ENCODE results near the gene LEKR1.
"Not testable (repeated sequence)": the region's sequence is repeated elsewhere in the genome, so short reads cannot be mapped to it uniquely, and the experiment has no call there.

LEKR1 gene

DNA sequence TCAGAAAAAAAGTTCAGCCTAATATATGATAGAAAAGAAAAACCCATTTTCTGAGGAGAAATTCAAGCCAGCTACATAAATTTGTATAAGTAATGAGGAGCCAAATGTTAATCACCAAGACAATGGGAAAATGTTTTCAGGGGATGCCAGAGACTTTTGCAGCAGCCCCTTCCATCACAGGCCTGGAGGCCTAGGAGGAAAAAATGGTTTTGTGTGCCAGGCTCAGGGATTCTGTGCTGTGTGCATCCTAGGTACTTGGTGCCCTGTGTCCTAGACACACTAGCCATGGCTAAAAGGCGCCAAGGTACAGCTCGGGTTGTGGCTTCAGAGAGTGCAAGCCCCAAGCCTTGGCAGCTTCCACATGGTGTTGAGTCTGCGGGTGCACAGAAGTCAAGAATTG is 53.3 kb downstream of the LEKR1 start:
- not testable (repeated sequence) for DNase-seq (ENCODE audit: low spot score); H3K36me3 Mint-ChIP-seq (ENCODE audit: low read depth); H3K27me3 Mint-ChIP-seq (ENCODE audit: low read depth); H3K4me3 Mint-ChIP-seq; H3K27ac Mint-ChIP-seq; H3K4me1 Mint-ChIP-seq (ENCODE audit: low read depth)
- H3K9me3 Mint-ChIP-seq, result peaks cover 50% of the 10 kb centered on the region

DNA sequence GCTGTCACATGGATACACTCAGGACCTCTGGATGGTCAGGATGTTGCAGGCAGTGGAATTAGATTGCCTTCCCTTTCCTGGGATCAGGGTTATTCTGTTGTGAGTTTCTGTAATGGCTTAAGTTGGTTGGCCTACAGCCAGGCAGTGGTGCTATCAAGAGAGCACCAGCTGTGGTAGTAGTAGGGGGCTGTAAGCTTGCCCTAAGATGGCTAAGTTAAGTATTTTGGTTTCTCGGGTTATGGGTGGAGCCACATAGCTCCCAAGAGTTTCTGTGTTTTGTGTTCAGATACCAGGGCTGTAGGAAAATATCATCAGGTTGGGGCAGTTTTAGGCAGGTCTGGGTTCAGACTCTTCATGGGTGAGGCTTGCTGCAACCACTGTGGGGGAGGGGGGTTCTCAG is 59.6 kb downstream of the LEKR1 start:
- Mint-ChIP-seq H3K4me3 (no peak overlapping the region), H3K27me3 (ENCODE audit: low read depth) (peaks cover 13% of the 10 kb centered on the region), H3K27ac (no peak overlapping the region), H3K9me3 (peaks cover 15% of the 10 kb centered on the region), H3K36me3 (ENCODE audit: low read depth) (no peaks in the 10 kb centered on the region), H3K4me1 (ENCODE audit: low read depth) (no peaks in the 10 kb centered on the region)
- DNase-seq (ENCODE audit: low spot score), result no peak

DNA sequence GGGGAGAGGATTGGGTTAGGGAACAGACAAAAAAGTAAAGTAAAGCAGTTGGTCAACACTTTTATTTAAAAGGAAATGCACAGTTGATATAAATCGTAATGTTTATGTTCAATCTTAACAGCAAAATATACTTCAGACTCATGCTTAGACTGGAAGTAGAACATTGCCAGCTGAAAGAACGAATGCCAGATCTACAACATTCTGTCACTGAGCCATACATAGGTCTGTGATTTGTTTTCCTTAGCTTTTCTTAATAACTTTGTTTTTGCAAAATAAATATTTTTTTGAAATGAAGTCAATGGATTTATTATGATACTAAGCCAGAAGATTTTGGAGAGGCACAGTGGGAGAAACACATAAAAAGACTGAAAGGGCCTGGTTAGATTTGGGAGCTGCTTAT is 62.0 kb downstream of the LEKR1 start:
- H3K36me3 Mint-ChIP-seq (ENCODE audit: low read depth), result no peaks in the 10 kb centered on the region
- no peak overlapping the region for H3K4me3 Mint-ChIP-seq
- DNase-seq (ENCODE audit: low spot score), result no peak
- H3K9me3 Mint-ChIP-seq, result peaks cover 15% of the 10 kb centered on the region
- no peaks in the 10 kb centered on the region for H3K4me1 Mint-ChIP-seq (ENCODE audit: low read depth)
- no peak overlapping the region for H3K27ac Mint-ChIP-seq
- H3K27me3 Mint-ChIP-seq (ENCODE audit: low read depth), result peaks cover 13% of the 10 kb centered on the region

DNA sequence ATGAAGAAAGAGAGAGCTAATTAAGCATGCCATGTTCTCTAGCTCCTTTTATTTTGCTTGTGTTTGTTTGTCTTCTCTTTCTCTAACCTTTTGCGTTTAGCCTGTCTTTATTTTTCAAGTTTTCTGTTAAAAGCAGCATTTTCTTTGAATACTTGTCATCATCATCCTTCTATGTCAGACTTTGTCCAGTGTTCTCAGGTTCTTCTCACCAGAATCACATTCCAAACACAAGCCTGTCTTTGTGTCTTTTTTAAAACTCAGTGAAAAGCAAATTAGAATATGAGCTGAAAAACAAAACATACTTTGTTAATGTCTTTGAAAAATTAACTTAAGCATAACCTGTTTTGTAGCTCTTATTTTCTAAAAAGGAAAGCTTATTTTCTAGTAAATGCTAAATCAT is 62.4 kb downstream of the LEKR1 start:
- Mint-ChIP-seq H3K36me3 (ENCODE audit: low read depth) (no peaks in the 10 kb centered on the region), H3K27me3 (ENCODE audit: low read depth) (peaks cover 13% of the 10 kb centered on the region), H3K9me3 (peaks cover 14% of the 10 kb centered on the region), H3K27ac (no peak overlapping the region), H3K4me1 (ENCODE audit: low read depth) (no peaks in the 10 kb centered on the region), H3K4me3 (no peak overlapping the region)
- DNase-seq (ENCODE audit: low spot score), result no peak

DNA sequence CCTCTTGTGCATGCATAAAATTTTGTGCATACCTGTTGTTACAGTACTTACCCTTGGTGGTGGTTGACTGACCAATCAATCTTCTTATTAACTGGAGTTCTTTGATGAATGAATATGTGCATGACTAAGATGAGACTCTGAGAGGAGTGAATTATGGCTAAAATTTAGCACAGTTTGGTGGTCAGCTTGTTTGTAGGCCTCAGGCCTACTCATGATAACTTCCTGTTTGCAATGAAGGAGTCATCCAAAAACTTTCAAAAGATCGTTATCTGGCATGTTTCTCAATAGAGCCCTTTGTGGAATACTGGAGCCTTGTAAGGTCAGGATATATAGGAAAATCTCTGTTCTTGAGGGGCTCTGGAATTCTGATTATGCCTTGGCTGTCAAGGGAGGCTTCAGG is 66.5 kb downstream of the LEKR1 start:
- no peak overlapping the region for H3K27ac Mint-ChIP-seq
- no peaks in the 10 kb centered on the region for H3K36me3 Mint-ChIP-seq (ENCODE audit: low read depth)
- DNase-seq (ENCODE audit: low spot score), result no peak
- no peaks in the 10 kb centered on the region for H3K4me1 Mint-ChIP-seq (ENCODE audit: low read depth)
- peaks cover 24% of the 10 kb centered on the region for H3K9me3 Mint-ChIP-seq
- no peak overlapping the region for H3K4me3 Mint-ChIP-seq
- H3K27me3 Mint-ChIP-seq (ENCODE audit: low read depth), result peaks cover 10% of the 10 kb centered on the region

DNA sequence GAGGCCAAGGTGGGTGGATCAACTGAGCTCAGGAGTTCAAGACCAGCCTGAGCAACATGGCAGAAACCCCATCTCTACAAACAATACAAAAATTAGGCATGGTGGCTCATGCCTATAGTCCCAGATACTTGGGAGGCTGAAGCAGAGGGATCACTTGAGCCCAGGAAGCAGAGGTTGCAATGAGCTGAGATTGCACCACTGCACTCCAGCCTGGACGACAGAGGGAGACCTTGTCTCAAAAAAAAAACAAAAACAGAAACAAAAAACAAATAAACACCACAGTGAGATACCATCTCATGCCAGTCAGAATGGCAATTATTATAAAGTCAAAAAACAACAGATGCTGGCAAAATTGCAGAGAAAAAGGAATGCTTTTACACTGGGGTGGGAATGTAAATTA is 69.2 kb downstream of the LEKR1 start:
- not testable (repeated sequence) for H3K4me1 Mint-ChIP-seq (ENCODE audit: low read depth); DNase-seq (ENCODE audit: low spot score); H3K4me3 Mint-ChIP-seq; H3K27me3 Mint-ChIP-seq (ENCODE audit: low read depth); H3K27ac Mint-ChIP-seq; H3K36me3 Mint-ChIP-seq (ENCODE audit: low read depth)
- peaks cover 24% of the 10 kb centered on the region for H3K9me3 Mint-ChIP-seq

DNA sequence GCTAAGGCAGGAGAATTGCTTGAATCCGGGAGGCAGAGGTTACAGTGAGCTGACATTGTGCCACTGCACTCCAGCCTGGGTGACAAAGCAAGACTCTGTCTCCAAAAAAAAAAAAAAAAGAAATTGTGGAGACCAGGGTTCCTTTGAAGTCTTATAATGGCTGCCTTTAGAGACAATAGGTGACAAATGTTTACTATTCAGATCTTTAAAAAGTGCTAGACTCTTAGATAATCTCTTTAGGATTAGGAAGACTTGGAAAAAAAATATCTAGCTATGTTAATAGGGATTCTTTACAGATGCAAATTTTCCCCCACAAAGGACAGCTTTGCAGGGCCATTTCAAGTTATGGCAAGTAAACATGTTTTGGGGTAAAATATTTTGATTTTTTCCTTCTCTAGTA is 71.7 kb downstream of the LEKR1 start:
- not testable (repeated sequence) for H3K4me3 Mint-ChIP-seq; H3K27me3 Mint-ChIP-seq (ENCODE audit: low read depth); H3K36me3 Mint-ChIP-seq (ENCODE audit: low read depth); H3K27ac Mint-ChIP-seq; H3K4me1 Mint-ChIP-seq (ENCODE audit: low read depth); DNase-seq (ENCODE audit: low spot score)
- H3K9me3 Mint-ChIP-seq, result peaks cover 24% of the 10 kb centered on the region

DNA sequence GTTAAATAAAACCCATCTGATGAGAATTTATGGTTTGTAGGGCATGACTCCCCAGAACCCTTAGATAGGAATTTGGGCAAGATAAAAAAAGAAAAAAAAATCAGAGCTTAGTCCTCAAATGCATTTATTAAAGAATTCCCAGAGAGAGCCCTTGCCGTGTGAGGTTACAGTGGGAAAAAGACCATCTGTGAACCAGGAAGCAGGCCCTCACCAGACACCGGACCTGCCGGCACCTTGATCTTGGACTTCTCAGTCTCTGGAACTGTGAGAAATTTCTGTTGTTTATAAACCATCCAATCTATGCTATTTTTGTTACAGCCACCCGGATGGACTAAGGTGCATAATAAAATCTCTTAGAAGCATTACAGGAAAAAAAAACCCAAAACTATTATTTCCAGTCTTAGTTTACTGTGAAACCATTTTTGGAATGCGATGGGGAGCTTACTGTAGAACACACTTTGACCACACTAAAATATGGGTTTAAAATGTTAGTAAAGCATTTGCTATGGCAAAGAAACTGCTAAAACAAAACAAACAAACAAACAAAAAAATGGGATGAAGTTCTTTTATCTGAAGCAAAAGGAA is 72.2 kb downstream of the LEKR1 start:
- Mint-ChIP-seq H3K4me3 (no peak overlapping the region), H3K27ac (no peak overlapping the region), H3K9me3 (peaks cover 24% of the 10 kb centered on the region), H3K36me3 (ENCODE audit: low read depth) (no peaks in the 10 kb centered on the region), H3K4me1 (ENCODE audit: low read depth) (no peaks in the 10 kb centered on the region), H3K27me3 (ENCODE audit: low read depth) (peaks cover 11% of the 10 kb centered on the region)
- DNase-seq (ENCODE audit: low spot score), result no peak

DNA sequence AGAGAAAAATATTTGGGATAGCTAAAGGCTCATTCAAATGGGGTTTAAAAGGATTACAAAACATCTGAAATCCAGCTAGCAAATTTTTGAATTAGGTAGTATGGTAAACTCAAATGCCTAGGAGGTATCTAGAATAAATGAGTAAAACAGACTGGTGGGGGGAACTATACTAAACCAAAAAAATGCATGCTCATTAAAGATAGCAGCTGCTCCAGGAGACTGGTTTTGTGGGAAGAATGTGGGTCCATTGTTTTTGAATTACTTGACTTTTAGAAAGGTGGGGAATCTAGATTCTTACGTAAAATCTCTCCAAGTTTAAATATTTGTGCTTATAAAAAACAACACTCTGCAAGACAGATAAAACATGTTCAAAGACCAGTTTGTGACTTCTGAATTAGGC is 73.8 kb downstream of the LEKR1 start:
- no peak for DNase-seq (ENCODE audit: low spot score)
- Mint-ChIP-seq H3K9me3 (peaks cover 14% of the 10 kb centered on the region), H3K36me3 (ENCODE audit: low read depth) (no peaks in the 10 kb centered on the region), H3K4me3 (no peak overlapping the region), H3K4me1 (ENCODE audit: low read depth) (no peaks in the 10 kb centered on the region), H3K27ac (no peak overlapping the region), H3K27me3 (ENCODE audit: low read depth) (peaks cover 17% of the 10 kb centered on the region)

DNA sequence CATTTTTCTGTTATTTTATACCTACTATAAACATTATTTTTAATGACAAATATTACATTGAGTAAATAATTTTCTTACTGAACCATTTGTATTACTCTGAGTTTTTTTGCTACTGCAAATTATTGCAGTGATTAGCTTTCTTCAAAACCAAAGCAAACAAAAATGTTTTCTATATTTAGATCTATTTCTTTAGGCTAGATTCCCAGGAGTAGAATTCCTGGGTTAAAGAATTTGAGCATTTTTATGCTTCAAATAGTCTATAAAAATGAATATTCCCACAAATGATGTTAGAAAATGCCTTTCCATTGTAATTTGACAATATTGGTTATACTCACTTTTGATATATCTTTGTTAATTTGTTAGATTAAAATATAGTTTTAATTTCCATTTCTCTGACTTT is 76.8 kb downstream of the LEKR1 start:
- no peak overlapping the region for H3K27ac Mint-ChIP-seq
- no peaks in the 10 kb centered on the region for H3K4me1 Mint-ChIP-seq (ENCODE audit: low read depth)
- no peak for DNase-seq (ENCODE audit: low spot score)
- H3K4me3 Mint-ChIP-seq, result no peak overlapping the region
- H3K36me3 Mint-ChIP-seq (ENCODE audit: low read depth), result no peaks in the 10 kb centered on the region
- peaks cover 28% of the 10 kb centered on the region for H3K27me3 Mint-ChIP-seq (ENCODE audit: low read depth)
- no peaks in the 10 kb centered on the region for H3K9me3 Mint-ChIP-seq

DNA sequence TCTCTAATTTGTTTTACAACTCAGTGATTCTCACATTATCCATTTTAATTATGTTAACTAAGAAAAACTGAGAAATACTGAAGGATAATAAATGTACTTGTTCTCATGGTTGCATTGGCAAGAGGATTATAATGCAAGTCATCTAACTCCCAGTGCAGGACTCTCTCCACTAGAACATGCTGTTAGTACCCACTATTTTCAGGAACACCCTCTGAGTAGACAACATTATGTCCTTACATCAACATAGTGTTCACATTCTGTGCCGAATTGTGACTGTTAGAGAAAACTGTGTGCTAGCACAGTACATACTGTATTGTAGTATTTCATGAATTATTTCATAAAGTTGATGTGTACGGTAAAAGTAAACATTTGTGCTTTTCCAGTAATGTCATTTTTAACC is 80.1 kb downstream of the LEKR1 start:
- H3K4me3 Mint-ChIP-seq, result no peak overlapping the region
- DNase-seq (ENCODE audit: low spot score), result no peak
- no peak overlapping the region for H3K27ac Mint-ChIP-seq
- H3K9me3 Mint-ChIP-seq, result no peaks in the 10 kb centered on the region
- no peaks in the 10 kb centered on the region for H3K36me3 Mint-ChIP-seq (ENCODE audit: low read depth)
- H3K4me1 Mint-ChIP-seq (ENCODE audit: low read depth), result no peaks in the 10 kb centered on the region
- H3K27me3 Mint-ChIP-seq (ENCODE audit: low read depth), result peaks cover 44% of the 10 kb centered on the region

DNA sequence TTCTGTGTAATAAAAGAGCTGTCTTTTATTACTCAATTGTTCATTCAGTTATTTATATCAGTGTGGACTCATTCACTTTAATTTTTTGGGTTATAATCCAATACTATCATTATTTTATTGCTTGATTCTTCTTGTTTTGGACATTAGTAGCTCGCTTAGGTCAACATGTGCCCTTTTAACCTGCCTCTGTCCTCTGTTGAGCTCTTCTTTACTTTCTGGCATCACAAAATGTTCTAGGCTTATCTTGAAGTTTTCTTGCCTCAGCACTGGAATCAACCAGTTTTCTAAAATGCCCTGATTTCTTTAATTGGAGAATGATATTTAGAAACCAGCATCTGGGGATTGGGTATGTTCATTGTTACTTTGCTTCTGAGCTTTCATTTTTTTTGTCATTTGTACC is 82.2 kb downstream of the LEKR1 start:
- Mint-ChIP-seq H3K27ac (no peak overlapping the region), H3K27me3 (ENCODE audit: low read depth) (peaks cover 46% of the 10 kb centered on the region), H3K9me3 (no peaks in the 10 kb centered on the region), H3K4me3 (no peak overlapping the region), H3K4me1 (ENCODE audit: low read depth) (no peaks in the 10 kb centered on the region), H3K36me3 (ENCODE audit: low read depth) (no peaks in the 10 kb centered on the region)
- no peak for DNase-seq (ENCODE audit: low spot score)

DNA sequence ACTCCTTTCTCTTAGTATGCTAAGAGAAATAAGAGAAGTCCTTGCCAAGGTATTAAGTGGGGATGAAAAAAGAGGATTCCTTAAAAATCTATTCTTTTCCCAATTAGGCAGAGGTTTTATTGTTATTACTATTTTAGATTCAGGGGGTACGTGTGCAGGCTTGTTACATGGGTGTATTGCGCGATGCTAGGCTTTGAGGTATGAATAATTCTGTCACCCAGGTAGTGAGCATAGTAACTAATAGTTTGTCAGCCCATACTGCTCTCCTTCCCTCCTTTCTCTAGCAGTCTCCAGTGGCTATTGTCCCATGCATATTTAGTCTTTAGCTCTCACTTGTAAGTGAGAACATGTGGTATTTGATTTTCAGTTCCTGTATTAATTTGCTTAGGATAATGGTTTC is 83.9 kb downstream of the LEKR1 start:
- peaks cover 8% of the 10 kb centered on the region for H3K9me3 Mint-ChIP-seq
- DNase-seq (ENCODE audit: low spot score), result no peak
- no peaks in the 10 kb centered on the region for H3K4me1 Mint-ChIP-seq (ENCODE audit: low read depth)
- H3K27me3 Mint-ChIP-seq (ENCODE audit: low read depth), result peaks cover 45% of the 10 kb centered on the region
- H3K36me3 Mint-ChIP-seq (ENCODE audit: low read depth), result no peaks in the 10 kb centered on the region
- H3K27ac Mint-ChIP-seq, result no peak overlapping the region
- no peak overlapping the region for H3K4me3 Mint-ChIP-seq

DNA sequence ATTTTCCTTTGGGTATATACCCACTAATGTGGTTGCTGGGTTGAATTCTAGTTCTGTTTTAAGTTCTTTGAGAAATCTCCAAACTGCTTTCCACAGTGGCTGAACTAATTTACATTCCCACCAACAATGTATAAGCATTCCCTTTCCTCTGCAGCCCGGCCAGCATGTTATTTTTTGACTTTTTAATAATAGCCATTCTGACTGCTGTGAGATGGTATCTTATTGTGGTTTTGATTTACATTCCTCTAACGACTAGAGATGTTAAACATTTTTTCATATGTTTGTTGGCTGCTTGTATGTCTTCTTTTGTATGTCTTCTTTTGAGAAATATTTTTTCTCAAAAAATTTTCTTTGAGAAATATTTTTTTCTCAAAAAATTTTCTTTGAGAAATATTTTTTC is 84.7 kb downstream of the LEKR1 start:
- H3K4me3 Mint-ChIP-seq; H3K4me1 Mint-ChIP-seq (ENCODE audit: low read depth); H3K36me3 Mint-ChIP-seq (ENCODE audit: low read depth): not testable (repeated sequence)

DNA sequence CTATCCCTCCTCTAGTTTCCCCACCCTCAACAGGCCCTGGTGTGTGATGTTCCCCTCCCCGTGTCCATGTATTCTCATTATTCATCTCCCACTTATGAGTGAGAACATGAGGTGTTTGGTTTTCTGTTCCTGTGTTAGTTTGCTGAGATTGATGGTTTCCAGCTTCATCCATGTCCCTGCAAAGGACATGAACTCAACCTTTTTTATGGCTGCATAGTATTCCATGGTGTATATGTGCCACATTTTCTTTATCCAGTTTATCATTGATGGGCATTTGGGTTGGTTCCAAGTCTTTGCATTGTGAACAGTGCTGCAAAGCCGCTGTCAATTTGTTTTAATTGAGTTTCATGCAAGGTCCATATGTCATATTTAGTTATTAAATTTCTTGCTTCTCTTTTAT is 88.1 kb downstream of the LEKR1 start:
- H3K36me3 Mint-ChIP-seq (ENCODE audit: low read depth); H3K4me3 Mint-ChIP-seq; H3K4me1 Mint-ChIP-seq (ENCODE audit: low read depth); H3K27ac Mint-ChIP-seq; DNase-seq (ENCODE audit: low spot score): not testable (repeated sequence)
- peaks cover 40% of the 10 kb centered on the region for H3K27me3 Mint-ChIP-seq (ENCODE audit: low read depth)
- H3K9me3 Mint-ChIP-seq, result peaks cover 17% of the 10 kb centered on the region

More for the DNA sequence above, 84.7 kb downstream of the LEKR1 start:
- not testable (repeated sequence) for H3K27ac Mint-ChIP-seq; DNase-seq (ENCODE audit: low spot score)
- peaks cover 46% of the 10 kb centered on the region for H3K27me3 Mint-ChIP-seq (ENCODE audit: low read depth)
- H3K9me3 Mint-ChIP-seq, result peaks cover 14% of the 10 kb centered on the region
